T-helper 17 cell (primary cell): ENCODE results near the gene VAV3. TPM values are rescaled to one million over a fixed set of nuclear protein-coding genes. Genes with fewer than 3 reads are reported as not detected.

Experiments used
- ATAC-seq: fragments of 150-1000 bp; cut with Tn5 transposase; 2 replicates; pipeline ENCODE4 v1.10.0; 2021; ENCODE audit warnings: mild to moderate bottlenecking, moderate library complexity
- DNase-seq, 3 donors: peaks; one replicate each; pipeline versions ENCODE4 v3.0.0 to v3.0.0-alpha.2; 2020 to 2021
- H3K9me3 ChIP-seq: one replicate; pipeline ENCODE4 v1.7.0; 2013; ENCODE audit warnings: low read length, mild to moderate bottlenecking; ENCODE audit not compliant: control insufficient read depth, poor library complexity, severe bottlenecking
- H3K27ac Mint-ChIP-seq: one replicate; pipeline ENCODE4 v1.8.0; 2022; ENCODE audit warnings: mild to moderate bottlenecking, moderate library complexity, mixed read lengths
- H3K27me3 Mint-ChIP-seq: one replicate; pipeline ENCODE4 v1.8.0; 2022; ENCODE audit warnings: mixed read lengths
- H3K36me3 Mint-ChIP-seq: one replicate; pipeline ENCODE4 v1.8.0; 2022; ENCODE audit warnings: low read depth, mixed read lengths
- H3K4me1 Mint-ChIP-seq: one replicate; pipeline ENCODE4 v1.8.0; 2022; ENCODE audit warnings: mild to moderate bottlenecking, mixed read lengths
- H3K4me3 Mint-ChIP-seq: one replicate; pipeline ENCODE4 v1.8.0; 2022; ENCODE audit warnings: mild to moderate bottlenecking, moderate library complexity, mixed read lengths
- total RNA-seq, 4 donors: library from RNA in 2 of 4; stranded (reverse) in 2 of 4; gene quantifications; one replicate each; pipeline ENCODE4 v1.2.3 and lab custom pipeline; 2022 to 2026

Gene VAV3
- total RNA-seq, 2 donors from 2014 or later, result 10.6 to 11.0 TPM

GRCh38 chr1:107572674-107573211, 392.2 kb downstream of the VAV3 start:
- no peaks in the 10 kb centered on the region for H3K27me3 Mint-ChIP-seq
- no peaks in the 10 kb centered on the region for H3K9me3 ChIP-seq
- H3K27ac Mint-ChIP-seq, result no peak overlapping the region
- peaks cover 3% of the 10 kb centered on the region for H3K4me1 Mint-ChIP-seq
- H3K36me3 Mint-ChIP-seq, result peaks cover 3% of the 10 kb centered on the region
- no peak overlapping the region for H3K4me3 Mint-ChIP-seq
- ATAC-seq (no peak), DNase-seq (no peak)

GRCh38 chr1:107570768-107571167, 394.2 kb downstream of the VAV3 start:
- Mint-ChIP-seq H3K27ac (no peak overlapping the region), H3K4me3 (no peak overlapping the region), H3K27me3 (no peaks in the 10 kb centered on the region), H3K36me3 (peaks cover 3% of the 10 kb centered on the region), H3K4me1 (peaks cover 3% of the 10 kb centered on the region)
- DNase-seq (no peak), ATAC-seq (no peak)
- H3K9me3 ChIP-seq, result no peaks in the 10 kb centered on the region

GRCh38 chr1:107563441-107563840, 401.5 kb downstream of the VAV3 start:
- no peak for ATAC-seq
- H3K27me3 Mint-ChIP-seq, result no peaks in the 10 kb centered on the region
- no peaks in the 10 kb centered on the region for H3K36me3 Mint-ChIP-seq
- H3K9me3 ChIP-seq, result no peaks in the 10 kb centered on the region
- no peak overlapping the region for H3K27ac Mint-ChIP-seq
- no peak for DNase-seq
- no peak overlapping the region for H3K4me3 Mint-ChIP-seq
- H3K4me1 Mint-ChIP-seq, result no peaks in the 10 kb centered on the region

- no peak overlapping the region for H3K4me3 Mint-ChIP-seq
- DNase-seq (no peak), ATAC-seq (no peak)
- H3K36me3 Mint-ChIP-seq, result no peaks in the 10 kb centered on the region
- no peak overlapping the region for H3K27ac Mint-ChIP-seq
- no peaks in the 10 kb centered on the region for H3K27me3 Mint-ChIP-seq
- no peaks in the 10 kb centered on the region for H3K9me3 ChIP-seq
- no peaks in the 10 kb centered on the region for H3K4me1 Mint-ChIP-seq
Observed at GRCh38 chr1:107559881-107560280, 405.1 kb downstream of the VAV3 start.

- Mint-ChIP-seq H3K27ac (no peak overlapping the region), H3K4me1 (no peaks in the 10 kb centered on the region), H3K4me3 (no peak overlapping the region), H3K27me3 (no peaks in the 10 kb centered on the region), H3K36me3 (no peaks in the 10 kb centered on the region)
- no peaks in the 10 kb centered on the region for H3K9me3 ChIP-seq
- DNase-seq (no peak), ATAC-seq (no peak)
Observed at GRCh38 chr1:107557095-107557494, 407.9 kb downstream of the VAV3 start.

- ATAC-seq, result no peak
- Mint-ChIP-seq H3K4me1 (no peaks in the 10 kb centered on the region), H3K27ac (no peak overlapping the region), H3K36me3 (no peaks in the 10 kb centered on the region), H3K4me3 (no peak overlapping the region), H3K27me3 (no peaks in the 10 kb centered on the region)
- DNase-seq, result no peak
- no peaks in the 10 kb centered on the region for H3K9me3 ChIP-seq
Observed at GRCh38 chr1:107555578-107555977, 409.4 kb downstream of the VAV3 start.

- ATAC-seq (no peak), DNase-seq (no peak)
- Mint-ChIP-seq H3K4me3 (no peak overlapping the region), H3K27ac (no peak overlapping the region), H3K36me3 (no peaks in the 10 kb centered on the region), H3K27me3 (no peaks in the 10 kb centered on the region), H3K4me1 (no peaks in the 10 kb centered on the region)
- H3K9me3 ChIP-seq, result no peaks in the 10 kb centered on the region
Observed at GRCh38 chr1:107552781-107553180, 412.2 kb downstream of the VAV3 start.

- no peaks in the 10 kb centered on the region for H3K36me3 Mint-ChIP-seq
- H3K9me3 ChIP-seq, result no peaks in the 10 kb centered on the region
- no peak for ATAC-seq
- no peaks in the 10 kb centered on the region for H3K27me3 Mint-ChIP-seq
- H3K4me3 Mint-ChIP-seq, result no peak overlapping the region
- H3K4me1 Mint-ChIP-seq, result no peaks in the 10 kb centered on the region
- H3K27ac Mint-ChIP-seq, result no peak overlapping the region
- DNase-seq, result no peak
Observed at GRCh38 chr1:107551456-107551855, 413.5 kb downstream of the VAV3 start.

- DNase-seq (no peak), ATAC-seq (no peak)
- H3K4me1 Mint-ChIP-seq, result no peaks in the 10 kb centered on the region
- H3K27me3 Mint-ChIP-seq, result no peaks in the 10 kb centered on the region
- no peak overlapping the region for H3K4me3 Mint-ChIP-seq
- H3K27ac Mint-ChIP-seq, result no peak overlapping the region
- no peaks in the 10 kb centered on the region for H3K36me3 Mint-ChIP-seq
- no peaks in the 10 kb centered on the region for H3K9me3 ChIP-seq
Observed at GRCh38 chr1:107550358-107550757, 414.6 kb downstream of the VAV3 start.

GRCh38 chr1:107549152-107549810, 415.7 kb downstream of the VAV3 start:
- no peaks in the 10 kb centered on the region for H3K4me1 Mint-ChIP-seq
- no peak for ATAC-seq

GRCh38 chr1:107548276-107548675, 416.7 kb downstream of the VAV3 start:
- no peaks in the 10 kb centered on the region for H3K4me1 Mint-ChIP-seq
- H3K27me3 Mint-ChIP-seq, result no peaks in the 10 kb centered on the region
- ATAC-seq, result no peak
- no peak overlapping the region for H3K27ac Mint-ChIP-seq
- no peaks in the 10 kb centered on the region for H3K36me3 Mint-ChIP-seq
- no peaks in the 10 kb centered on the region for H3K9me3 ChIP-seq
- no peak overlapping the region for H3K4me3 Mint-ChIP-seq
- no peak for DNase-seq

More at GRCh38 chr1:107549152-107549810, 415.7 kb downstream of the VAV3 start:
- no peak overlapping the region for H3K4me3 Mint-ChIP-seq
- no peak overlapping the region for H3K27ac Mint-ChIP-seq
- no peaks in the 10 kb centered on the region for H3K36me3 Mint-ChIP-seq
- no peaks in the 10 kb centered on the region for H3K27me3 Mint-ChIP-seq
- DNase-seq, result no peak
- H3K9me3 ChIP-seq, result no peaks in the 10 kb centered on the region

GRCh38 chr1:107547363-107548155, 417.4 kb downstream of the VAV3 start:
- no peak for DNase-seq
- H3K9me3 ChIP-seq, result no peaks in the 10 kb centered on the region
- ATAC-seq, result no peak
- no peak overlapping the region for H3K27ac Mint-ChIP-seq
- no peaks in the 10 kb centered on the region for H3K4me1 Mint-ChIP-seq
- no peaks in the 10 kb centered on the region for H3K36me3 Mint-ChIP-seq
- no peak overlapping the region for H3K4me3 Mint-ChIP-seq
- no peaks in the 10 kb centered on the region for H3K27me3 Mint-ChIP-seq

GRCh38 chr1:107546576-107546975, 418.4 kb downstream of the VAV3 start:
- H3K27me3 Mint-ChIP-seq, result no peaks in the 10 kb centered on the region
- no peak for DNase-seq

More at GRCh38 chr1:107546576-107546975, 418.4 kb downstream of the VAV3 start:
- H3K36me3 Mint-ChIP-seq, result no peaks in the 10 kb centered on the region
- H3K4me3 Mint-ChIP-seq, result no peak overlapping the region
- ATAC-seq, result no peak
- no peak overlapping the region for H3K27ac Mint-ChIP-seq
- no peaks in the 10 kb centered on the region for H3K9me3 ChIP-seq
- no peaks in the 10 kb centered on the region for H3K4me1 Mint-ChIP-seq
